HCT116 (cell line): ENCODE results near the gene KDM7A.

Experiments
- CEBPB ChIP-seq: IDR thresholded peaks from 2 replicates; pipeline ENCODE4 v1.6.1; 2012; ENCODE audit warnings: low read depth
- ELF1 ChIP-seq: IDR thresholded peaks from 2 replicates; pipeline ENCODE4 v1.6.1; 2012; ENCODE audit warnings: low read depth, borderline replicate concordance
- EZH2 ChIP-seq: fragments of 200-600 bp; sonication (generic); IDR thresholded peaks from 2 replicates; pipeline ENCODE4 v1.6.1; 2017; ENCODE audit warnings: antibody characterized with exemption, mixed run types
- POLR2A ChIP-seq: IDR thresholded peaks from 2 replicates; pipeline ENCODE4 v1.7.0; 2011; ENCODE audit warnings: borderline replicate concordance; ENCODE audit not compliant: insufficient read depth, insufficient read length; ENCODE audit errors: extremely low read depth
- POLR2AphosphoS5 ChIP-seq: IDR thresholded peaks from 2 replicates; pipeline ENCODE4 v1.6.1; 2011; ENCODE audit warnings: mild to moderate bottlenecking, low read depth, low read length, moderate library complexity
- RAD21 ChIP-seq: IDR thresholded peaks from 2 replicates; pipeline ENCODE4 v1.6.1; 2012; ENCODE audit warnings: low read depth, mild to moderate bottlenecking
- TF ChIP-seq, protein P1 (sequence below), 3 experiments: fragments of 200-600 bp in 1 of 3; sonication (generic) in 1 of 3; IDR thresholded peaks in 2 of 3; conservative IDR thresholded peaks in 1 of 3; 2 replicates each; pipeline ENCODE4 v1.5.1; 2012 to 2017; ENCODE audit warnings: low read depth in 2 of 3, low read length in 2 of 3, antibody characterized with exemption in 1 of 3, borderline replicate concordance in 1 of 3, control low read depth in 1 of 3, mild to moderate bottlenecking in 1 of 3, mixed read lengths in 1 of 3, mixed run types in 1 of 3, moderate library complexity in 1 of 3; ENCODE audit not compliant: insufficient read depth in 1 of 3
- TF ChIP-seq, protein P2 (sequence below): IDR thresholded peaks from 2 replicates; pipeline ENCODE4 v1.6.1; 2012
- TF ChIP-seq, protein P3 (sequence below): IDR thresholded peaks from 2 replicates; pipeline ENCODE4 v1.6.1; 2012; ENCODE audit warnings: low read depth

DNA sequence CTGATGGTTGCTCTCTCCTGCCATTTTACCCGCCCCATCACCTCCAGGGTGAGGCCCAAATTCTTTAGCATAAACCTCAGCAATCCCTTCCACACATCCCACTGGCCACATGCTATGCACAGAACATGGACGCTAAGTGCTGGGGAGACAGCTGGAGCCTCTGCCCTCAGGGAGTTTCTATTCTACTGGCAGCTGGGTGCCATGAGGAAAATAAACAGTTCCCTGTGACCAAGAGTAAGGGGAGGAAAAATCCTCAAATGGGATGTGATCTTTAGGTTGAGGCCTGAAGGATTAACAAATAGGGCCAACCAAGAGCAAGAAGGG is 115.2 kb downstream of the KDM7A start:
- TF ChIP-seq, protein P1, sequence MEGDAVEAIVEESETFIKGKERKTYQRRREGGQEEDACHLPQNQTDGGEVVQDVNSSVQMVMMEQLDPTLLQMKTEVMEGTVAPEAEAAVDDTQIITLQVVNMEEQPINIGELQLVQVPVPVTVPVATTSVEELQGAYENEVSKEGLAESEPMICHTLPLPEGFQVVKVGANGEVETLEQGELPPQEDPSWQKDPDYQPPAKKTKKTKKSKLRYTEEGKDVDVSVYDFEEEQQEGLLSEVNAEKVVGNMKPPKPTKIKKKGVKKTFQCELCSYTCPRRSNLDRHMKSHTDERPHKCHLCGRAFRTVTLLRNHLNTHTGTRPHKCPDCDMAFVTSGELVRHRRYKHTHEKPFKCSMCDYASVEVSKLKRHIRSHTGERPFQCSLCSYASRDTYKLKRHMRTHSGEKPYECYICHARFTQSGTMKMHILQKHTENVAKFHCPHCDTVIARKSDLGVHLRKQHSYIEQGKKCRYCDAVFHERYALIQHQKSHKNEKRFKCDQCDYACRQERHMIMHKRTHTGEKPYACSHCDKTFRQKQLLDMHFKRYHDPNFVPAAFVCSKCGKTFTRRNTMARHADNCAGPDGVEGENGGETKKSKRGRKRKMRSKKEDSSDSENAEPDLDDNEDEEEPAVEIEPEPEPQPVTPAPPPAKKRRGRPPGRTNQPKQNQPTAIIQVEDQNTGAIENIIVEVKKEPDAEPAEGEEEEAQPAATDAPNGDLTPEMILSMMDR (IDR thresholded peaks at IDR 0.05 in 2 of 3, conservative IDR thresholded peaks at IDR 0.05 in 1 of 3; ENCODE audit: borderline replicate concordance in 1 of 3, insufficient read depth in 1 of 3, low read depth in 2 of 3, low read length in 2 of 3): no peak
- TF ChIP-seq POLR2A: no peak
- TF ChIP-seq EZH2: no peak
- no peak for TF ChIP-seq ELF1
- TF ChIP-seq POLR2AphosphoS5: no peak
- TF ChIP-seq, protein P2, sequence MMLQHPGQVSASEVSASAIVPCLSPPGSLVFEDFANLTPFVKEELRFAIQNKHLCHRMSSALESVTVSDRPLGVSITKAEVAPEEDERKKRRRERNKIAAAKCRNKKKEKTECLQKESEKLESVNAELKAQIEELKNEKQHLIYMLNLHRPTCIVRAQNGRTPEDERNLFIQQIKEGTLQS: no peak
- TF ChIP-seq RAD21: no peak
- TF ChIP-seq, protein P3, sequence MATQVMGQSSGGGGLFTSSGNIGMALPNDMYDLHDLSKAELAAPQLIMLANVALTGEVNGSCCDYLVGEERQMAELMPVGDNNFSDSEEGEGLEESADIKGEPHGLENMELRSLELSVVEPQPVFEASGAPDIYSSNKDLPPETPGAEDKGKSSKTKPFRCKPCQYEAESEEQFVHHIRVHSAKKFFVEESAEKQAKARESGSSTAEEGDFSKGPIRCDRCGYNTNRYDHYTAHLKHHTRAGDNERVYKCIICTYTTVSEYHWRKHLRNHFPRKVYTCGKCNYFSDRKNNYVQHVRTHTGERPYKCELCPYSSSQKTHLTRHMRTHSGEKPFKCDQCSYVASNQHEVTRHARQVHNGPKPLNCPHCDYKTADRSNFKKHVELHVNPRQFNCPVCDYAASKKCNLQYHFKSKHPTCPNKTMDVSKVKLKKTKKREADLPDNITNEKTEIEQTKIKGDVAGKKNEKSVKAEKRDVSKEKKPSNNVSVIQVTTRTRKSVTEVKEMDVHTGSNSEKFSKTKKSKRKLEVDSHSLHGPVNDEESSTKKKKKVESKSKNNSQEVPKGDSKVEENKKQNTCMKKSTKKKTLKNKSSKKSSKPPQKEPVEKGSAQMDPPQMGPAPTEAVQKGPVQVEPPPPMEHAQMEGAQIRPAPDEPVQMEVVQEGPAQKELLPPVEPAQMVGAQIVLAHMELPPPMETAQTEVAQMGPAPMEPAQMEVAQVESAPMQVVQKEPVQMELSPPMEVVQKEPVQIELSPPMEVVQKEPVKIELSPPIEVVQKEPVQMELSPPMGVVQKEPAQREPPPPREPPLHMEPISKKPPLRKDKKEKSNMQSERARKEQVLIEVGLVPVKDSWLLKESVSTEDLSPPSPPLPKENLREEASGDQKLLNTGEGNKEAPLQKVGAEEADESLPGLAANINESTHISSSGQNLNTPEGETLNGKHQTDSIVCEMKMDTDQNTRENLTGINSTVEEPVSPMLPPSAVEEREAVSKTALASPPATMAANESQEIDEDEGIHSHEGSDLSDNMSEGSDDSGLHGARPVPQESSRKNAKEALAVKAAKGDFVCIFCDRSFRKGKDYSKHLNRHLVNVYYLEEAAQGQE: no peak
- TF ChIP-seq CEBPB: no peak
